ENCODE measurements around the gene P3H4.

The P3H4 gene

DNA sequence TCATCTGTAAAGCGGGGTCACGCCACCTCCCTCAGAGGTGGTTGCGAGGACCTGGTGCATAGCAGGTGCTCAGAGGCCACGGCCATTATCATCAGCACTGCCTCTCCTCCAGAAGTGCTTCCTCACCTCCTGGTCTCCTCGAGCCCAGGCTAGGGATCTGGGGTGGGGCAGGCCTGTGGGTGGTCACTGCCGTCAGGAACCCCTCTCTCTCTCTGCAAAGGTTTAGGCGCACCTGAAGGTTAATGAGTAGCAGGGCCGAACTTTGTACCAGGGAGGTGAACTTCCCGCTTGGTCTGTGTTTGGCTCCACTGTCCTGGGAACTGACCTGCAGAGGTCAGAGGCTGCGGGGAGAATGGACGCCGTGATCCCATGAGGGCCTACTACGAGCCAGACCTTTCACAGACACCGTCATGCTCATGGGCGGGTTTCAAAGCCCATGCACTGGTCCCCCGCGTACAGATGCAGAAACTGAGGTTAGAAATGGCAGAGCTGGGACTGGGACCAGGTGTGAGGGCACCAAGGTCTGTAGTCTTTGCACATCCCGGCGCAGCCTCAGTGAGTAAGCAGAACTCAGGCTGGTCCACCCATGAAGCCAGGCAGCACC lies 39.1 kb downstream of the P3H4 start:
- DNase-seq (ENCODE audit: low read depth in 3 of 3, low spot score in 1 of 3): no peak

DNA sequence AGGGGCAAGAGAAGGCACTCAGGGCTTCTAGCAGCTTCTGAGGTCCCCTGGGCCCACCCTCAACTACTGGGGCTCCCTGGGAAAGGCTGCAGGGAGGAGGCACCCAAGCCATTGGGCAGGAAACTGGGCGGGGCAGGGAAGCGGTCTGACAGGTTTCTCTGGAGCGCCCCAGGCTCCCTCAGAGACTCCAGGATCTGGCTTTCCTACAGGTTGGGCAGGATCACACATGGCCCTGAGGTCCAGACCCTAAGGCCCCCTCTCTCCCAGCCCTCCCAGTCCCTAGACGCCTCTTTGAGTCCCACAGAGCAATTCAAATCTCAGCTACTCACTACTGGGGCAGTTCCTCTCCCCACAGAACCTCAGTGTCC lies 39.5 kb downstream of the P3H4 start:
- DNase-seq (ENCODE audit: low read depth in 3 of 3, low spot score in 1 of 3): no peak

DNA sequence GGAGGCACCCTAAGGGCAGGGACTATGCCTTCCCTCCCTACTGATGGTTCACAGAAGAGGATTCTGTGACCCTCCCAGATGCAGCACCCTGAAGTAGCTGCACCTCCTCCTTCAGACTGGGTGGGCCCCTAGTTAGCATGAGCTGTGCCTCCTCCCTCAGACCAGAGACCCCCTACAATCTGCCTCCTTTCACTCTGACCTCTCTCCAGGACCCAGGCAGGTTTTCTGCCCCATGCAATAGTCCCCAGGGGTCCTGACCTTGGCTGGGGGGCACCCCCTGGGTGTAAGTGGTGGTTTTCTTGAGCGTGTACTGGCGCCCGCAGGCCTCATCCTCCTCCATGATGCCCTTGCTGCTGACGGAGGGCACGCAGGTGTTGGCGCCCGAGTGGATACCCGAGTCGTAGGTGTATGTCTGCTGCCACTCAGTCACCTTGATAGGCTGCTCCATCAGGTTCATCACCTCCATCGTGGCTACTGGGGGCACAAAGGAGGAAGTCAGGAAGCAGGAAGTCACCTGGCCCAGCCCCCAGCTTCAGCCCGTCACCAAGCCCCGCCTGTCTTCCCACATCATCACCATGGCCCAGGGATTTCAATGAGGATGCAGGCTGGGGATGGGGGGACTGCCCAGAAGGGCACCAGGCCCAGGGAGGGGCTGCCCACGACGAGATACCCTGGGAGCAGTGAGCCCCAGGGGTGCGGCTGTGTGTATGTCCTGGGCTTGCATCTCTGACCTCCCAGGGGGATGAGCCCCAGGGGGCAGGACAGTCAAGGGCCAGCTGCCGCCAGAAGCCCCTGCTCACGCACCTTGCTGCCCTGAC lies 40.2 kb downstream of the P3H4 start:
- DNase-seq (ENCODE audit: low read depth in 3 of 3, low spot score in 1 of 3): no peak

DNA sequence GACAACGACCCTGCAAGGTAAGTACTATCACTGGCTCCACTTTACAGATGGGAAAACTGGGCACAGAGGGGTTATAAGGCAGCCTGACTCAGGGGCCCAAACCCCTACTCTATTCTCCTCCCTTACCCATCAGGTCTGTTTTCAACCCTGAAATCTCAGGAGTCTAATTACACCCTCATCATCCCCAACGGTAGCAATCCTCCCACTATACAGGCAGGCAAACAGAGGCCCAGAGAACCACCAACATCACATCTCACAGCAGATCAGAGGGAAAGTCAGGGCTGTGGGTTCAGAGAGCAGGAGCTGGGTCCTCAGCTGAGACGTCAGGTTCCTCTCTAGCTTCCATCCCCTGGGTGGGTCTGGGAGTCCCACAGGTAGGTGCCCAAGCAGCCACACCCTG lies 41.8 kb downstream of the P3H4 start:
- DNase-seq (ENCODE audit: low read depth in 3 of 3, low spot score in 1 of 3): no peak

DNA sequence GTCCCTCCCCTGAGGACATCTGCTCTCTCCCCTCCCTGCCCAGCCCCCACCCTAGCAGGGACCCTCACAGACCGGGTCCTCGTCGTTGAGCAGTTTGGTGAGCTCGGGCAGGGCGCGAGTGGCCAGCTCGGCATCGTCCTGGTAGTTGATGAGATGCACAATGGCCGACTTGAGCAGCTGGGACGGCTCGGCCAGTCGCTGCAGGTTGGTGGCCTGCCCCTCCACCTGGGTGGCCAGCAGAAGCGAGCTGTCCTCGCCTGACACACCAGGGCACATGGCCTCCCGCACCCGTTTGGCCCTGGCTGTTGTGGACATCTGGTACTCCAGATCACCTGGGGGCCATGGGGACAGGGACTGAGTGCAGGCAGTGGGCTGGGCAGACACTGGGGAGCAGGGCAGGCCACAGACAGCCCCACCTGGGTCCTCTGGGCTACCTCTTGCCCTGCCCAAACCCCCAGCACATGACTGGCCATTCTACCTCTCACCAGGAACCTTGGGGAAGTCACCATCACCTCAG lies 42.3 kb downstream of the P3H4 start:
- DNase-seq (ENCODE audit: low read depth in 3 of 3, low spot score in 1 of 3): no peak

DNA sequence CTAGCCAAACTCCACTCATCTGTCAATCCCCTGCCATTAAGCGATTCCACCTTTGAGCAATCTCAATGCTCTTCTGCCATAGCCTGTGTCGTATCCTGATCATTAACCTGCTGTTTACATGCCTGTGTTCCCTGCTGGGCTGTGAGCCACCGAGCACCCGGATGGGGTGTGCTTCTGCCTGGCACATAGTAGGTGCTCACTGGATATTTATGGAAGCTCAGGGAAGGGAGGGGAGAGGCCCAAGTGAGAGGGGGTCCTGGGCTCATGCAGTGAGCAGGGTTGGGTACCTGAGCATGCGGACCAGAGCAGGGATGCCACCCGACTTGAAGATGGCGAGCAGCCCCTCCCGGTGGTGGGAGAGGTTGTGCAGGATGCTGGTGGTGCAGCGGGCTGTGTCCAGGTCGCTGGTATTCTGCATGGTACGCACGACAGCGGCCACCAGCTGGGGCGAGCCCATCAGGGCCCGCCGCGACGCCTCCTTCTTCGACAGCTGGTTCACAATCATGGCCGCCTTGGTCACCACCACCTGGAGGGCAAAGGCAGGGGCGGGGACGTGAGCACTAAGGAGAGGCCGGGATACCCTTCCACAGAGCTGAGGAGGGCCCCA lies 43.0 kb downstream of the P3H4 start:
- no peak for DNase-seq (ENCODE audit: low read depth in 3 of 3, low spot score in 1 of 3)

DNA sequence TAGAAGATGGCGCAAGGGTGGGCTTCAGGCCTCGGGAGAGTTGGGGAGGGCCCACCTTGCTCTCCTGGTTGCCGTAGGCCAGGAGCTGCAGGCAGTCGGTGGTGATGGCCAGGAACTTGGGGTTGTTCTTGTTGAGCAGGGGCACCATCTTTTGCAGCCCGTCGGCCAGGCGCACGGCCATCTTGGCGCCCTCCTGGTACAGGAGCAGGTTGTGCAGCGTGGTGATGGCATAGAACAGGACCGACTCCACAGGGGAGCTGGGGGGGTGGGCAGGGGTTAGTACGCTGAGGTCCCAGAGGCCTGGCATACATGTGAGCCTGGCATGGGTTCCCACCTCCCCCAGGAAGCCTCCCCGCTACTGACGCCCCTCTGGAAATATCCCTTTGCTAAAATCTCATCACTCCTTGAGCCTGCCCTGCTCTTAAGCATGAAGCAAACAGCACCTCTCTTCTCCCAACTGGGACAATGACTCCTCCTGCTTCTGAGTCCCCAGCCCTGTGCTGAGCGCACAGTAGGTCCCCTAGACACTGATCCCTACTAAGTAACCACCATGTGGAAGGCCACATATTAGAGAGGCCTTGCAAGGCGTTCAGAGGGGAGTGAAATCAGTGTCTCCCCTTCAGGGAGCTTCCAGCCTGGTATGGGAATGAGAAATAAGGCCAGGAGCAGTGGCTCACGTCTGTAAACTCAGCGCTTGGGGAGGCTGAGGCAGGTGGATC lies 44.3 kb downstream of the P3H4 start:
- DNase-seq (ENCODE audit: low read depth in 3 of 3, low spot score in 1 of 3): no peak

DNA sequence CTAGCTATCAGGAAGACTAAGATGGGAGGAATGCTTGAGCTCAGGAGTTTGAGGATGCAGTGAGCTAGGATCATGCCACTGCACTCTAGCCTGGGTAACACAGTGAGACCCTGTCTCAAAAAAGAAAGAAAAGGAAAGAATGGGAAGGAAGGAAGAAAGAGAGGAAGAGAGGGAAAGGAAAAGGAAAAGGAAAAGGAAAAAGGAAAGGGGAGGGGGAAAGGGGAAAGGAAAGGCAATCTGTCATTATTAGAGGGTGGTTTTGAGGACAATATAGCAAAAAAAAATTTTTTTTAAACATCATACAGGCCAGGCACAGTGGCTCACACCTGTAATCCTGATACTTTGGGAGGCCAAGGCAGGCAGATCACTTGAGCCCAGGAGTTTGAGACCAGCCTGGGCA lies 45.6 kb downstream of the P3H4 start:
- DNase-seq (ENCODE audit: low read depth in 3 of 3, low spot score in 1 of 3): no peak

DNA sequence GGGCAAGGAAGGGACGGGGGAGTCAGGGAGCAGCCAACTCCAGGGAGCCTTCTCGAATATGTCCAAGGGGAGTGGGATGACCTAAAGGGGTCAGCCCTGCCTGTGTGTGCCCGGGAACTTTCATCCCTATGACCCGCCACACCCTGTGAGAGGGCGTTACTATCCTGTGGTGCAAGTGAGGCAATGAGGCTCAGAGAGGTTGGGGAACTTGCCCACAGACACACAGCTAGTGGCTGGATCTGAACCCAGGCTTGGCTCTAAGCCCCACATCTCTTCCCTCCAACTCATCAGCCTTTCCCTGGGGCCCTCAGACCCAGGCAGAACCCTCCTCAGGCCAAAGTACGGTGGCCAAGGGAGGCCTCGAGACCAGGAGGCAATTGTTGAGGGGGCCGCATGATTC lies 48.4 kb downstream of the P3H4 start:
- no peak for DNase-seq (ENCODE audit: low read depth in 3 of 3, low spot score in 1 of 3)

DNA sequence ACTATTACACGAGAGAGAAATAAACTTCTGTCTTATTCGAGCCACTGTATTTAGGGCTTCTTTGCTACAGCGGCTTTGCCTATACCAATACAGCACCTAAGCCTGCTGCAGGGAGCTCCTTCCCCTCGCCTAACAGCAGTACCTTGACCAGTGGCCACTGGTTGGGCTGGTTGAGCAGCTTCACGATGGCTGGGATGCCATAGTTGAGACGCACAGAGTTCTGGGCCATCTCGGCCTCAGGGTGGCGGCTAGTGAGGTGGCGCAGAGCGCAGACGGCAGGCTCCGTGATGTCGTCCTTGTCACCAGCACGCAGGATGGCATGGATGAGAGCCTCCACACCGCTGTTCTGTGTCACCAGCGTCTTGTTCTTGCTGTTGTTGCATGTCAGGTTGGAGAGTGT lies 48.9 kb downstream of the P3H4 start:
- DNase-seq (ENCODE audit: low read depth in 3 of 3, low spot score in 1 of 3): no peak

DNA sequence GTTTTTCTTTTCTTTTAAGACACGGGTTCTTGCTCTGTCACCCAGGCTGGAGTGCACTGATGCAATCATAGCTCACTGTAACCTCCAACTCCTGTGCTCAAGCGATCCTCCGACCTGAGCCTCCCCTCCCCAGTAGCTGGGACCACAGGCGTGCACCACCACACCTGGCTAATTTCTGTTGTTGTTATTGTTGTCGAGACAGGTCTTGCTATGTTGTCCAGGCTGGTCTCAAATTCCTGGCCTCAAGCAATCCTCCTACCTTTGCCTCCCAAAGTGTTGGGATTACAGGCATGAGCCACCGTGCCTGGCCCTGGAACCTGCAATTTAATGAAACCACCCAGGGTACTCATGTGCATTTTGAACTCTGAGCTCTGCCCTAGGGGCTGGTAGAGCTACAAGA lies 49.4 kb downstream of the P3H4 start:
- no peak for DNase-seq (ENCODE audit: low read depth in 3 of 3, low spot score in 1 of 3)

DNA sequence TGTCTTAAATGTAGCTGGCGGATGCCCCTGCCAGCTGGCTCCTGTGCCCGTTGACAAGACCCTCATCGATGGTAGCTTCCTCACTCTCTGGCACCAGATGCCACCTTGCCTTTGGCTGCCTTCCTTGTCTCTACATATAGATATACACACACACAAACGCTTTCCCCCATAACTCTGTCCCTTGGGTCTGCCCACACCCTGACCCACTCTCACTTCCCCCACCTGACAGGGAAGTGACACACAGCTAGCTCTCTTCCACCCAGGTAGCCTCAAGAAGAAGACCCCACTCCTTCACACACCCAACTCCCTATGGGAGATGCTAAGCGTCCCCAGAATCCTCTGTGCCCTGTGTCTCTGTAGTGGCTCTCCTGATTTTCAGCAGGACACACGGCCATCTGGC lies 50.9 kb downstream of the P3H4 start:
- DNase-seq (ENCODE audit: low read depth in 3 of 3, low spot score in 1 of 3): no peak

DNA sequence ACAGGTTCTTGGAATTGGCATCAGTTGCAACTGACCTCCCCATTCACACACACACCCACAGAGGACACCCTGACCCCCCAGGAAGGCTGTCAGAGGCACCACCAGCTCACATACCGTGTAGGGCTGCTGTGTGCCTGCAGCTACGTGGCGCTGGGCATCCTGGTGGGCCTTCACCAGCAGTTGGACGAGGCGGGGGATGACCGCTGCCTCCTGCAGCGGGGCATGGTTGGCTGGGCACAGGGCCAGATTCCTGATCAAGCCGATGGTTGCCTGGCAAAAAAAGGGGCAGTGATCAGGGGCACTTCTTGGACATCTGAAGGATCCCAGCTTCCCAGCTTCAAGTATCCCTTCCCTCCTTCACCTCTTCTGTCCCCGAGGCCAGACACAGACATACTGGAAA lies 53.1 kb downstream of the P3H4 start:
- no peak for DNase-seq (ENCODE audit: low read depth in 3 of 3, low spot score in 1 of 3)

DNA sequence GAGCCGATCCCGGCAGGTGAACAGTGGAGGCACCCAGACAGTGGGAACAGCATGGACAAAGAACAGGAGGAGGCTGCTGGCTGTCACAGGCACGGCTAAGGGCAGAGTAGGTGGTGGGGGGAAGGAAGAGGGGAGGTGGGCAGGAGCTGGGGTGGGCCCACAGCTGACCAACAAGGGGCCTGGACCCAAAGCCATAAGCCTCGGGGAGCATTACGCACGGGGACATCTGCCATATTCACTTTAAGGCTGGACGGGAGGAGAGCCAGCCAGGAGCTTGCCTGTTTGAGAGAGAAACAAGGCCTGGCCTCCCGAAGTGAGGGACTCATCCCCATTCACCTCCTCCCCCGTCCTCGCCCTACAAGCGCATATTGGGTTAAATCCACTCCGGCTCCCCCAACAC lies 57.7 kb downstream of the P3H4 start:
- no peak for DNase-seq (ENCODE audit: low read depth in 3 of 3, low spot score in 1 of 3)

All from stimulated activated CD4-positive, alpha-beta T cell treated with anti-CD3 and anti-CD28 coated beads, TNF-alpha, amount 100 ng/mL, for 1 hour (primary cell).